ENCODE results near the gene EIF4EBP2.

GRCh38 chr10:70432561-70433263 is 28.8 kb downstream of the EIF4EBP2 start:
- TF ChIP-seq CTCF (IDR thresholded peaks at IDR 0.05; ENCODE audit: poor library complexity) (no peak), EZH2 (IDR thresholded peaks at IDR 0.05; ENCODE audit: borderline replicate concordance) (no peak), EZH2phosphoT487 (IDR thresholded peaks at IDR 0.05; ENCODE audit: low read depth, severe bottlenecking, unreplicated experiment) (no peak)
